HG02678 (cell line): ENCODE data around the gene SAPCD1.

Experiments used
- ATAC-seq: cut with Tn5 transposase; IDR thresholded peaks from one replicate; pipeline ENCODE4 v1.9.1; 2021; ENCODE audit warnings: mild to moderate bottlenecking, moderate library complexity; ENCODE audit not compliant: unreplicated experiment

The SAPCD1 gene

DNA sequence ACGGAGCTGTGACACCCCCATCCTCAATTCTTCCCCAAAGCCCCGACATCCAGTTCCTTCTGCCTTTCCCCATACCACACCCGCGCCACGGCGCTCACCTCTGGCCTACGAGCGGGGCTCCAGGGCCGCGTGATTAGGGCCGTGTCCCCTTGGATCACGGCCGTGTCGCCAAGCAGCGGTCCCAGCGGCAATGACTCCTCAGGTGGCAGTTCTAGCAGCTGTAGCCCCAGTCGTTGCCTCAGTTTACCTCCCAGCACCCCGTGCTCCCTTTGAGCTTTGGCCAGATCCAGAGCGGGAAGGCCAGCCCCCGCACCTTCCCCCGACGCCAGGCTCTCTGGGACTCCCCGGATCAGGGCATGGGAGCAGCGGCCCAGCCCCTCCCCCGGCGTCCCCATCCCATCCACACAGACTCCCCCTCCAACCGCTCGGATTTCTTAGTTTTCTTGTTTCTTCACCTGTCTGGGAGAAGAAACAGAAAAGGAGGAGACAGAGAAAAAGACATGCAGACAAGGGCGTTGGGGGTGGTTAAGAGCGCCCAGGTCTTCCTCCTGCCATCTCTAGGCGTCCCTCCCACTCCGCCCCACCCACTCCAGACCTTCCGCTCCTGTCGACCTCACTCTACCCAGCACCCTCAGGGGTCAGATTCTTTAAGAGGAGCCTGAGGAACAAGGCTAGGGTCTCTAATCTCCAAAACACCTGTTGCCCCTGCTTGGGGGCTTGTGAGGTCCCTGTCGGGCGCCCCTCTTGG, 33.5 kb upstream of the SAPCD1 start, which contains the start of gene DDAH2:
Gene DDAH2, minus strand, starts transcription at position 533 of the 748 bp plus-strand sequence. Its CDS starts 138 bp downstream, at position 395.
- ATAC-seq, result peak; percentile 4

DNA sequence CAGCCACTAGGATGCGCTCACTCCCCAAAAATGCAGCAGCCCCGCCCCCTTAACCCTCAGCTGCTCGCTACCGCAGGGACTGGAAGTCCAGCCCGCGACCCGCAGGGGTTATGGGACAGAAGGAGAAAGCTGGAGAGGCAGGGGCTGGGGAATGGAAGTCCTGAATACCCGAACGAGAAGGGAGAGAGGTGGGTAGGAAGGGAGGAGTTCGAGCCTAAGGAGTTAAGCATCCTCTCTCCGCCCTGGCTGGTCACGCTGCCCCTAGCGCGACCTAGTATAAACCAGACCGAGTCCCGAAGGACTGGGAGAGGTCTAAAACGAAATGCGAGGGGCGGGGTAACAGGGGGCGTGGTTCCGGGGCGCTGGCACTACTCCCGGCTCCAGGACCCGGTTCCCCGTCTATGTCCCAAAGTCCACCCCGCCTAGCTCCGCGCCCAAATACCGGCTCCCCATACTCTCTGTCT, 32.9 kb upstream of the SAPCD1 start:
- ATAC-seq, result peak; percentile 51

DNA sequence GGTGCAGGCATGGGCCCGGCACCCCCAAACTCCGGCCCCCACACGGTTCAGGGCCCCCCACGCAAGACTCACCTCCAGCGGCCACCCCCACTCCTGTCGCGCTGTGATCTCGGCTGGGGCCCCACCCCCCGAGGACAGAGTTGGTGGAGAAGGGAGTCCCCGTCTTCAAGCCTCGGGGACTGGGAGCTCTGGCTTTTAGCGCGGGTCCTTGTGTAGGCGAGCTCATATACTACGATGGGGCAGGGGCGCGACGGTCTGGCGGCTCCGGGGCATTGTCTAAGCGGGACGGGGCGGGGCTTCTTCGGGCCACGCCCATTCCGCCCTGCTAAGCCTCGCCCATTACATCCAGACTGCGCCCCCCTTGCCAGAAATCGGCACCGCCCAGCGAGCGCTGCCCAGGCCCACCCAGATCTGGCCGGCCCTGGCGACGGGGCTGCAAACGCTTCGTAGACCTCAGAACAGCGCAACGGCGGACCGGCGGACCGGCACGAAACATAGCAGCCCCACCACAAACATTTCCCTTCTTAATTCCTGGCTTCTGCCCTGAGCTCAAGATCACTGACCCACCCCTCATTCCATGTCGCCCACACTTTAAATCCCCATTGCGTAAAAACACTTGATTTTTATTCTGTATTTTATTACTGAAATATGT, 32.4 kb upstream of the SAPCD1 start:
- ATAC-seq, result peak; percentile 45

DNA sequence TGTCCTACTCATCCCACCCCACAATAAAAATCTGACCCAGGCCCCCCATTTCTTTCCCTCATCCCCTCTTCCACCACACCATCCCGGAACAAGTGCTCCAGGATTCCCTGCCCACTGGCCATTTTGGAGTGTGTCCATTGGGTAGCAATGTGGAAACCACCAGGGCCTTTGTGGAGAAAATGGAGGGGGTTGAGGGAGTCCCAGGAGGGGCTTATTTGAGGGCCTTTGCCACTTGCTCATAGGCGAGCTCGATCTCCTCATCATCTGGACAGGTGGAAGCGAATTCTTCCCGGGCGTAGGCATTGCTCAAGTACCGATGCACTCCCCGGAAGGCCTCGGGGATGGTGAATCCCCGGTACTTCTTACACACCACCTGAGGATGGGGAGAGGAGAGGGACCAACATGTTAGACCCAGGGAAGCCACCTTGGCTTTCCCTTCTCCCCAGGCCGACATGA, 31.8 kb upstream of the SAPCD1 start:
- no peak for ATAC-seq

DNA sequence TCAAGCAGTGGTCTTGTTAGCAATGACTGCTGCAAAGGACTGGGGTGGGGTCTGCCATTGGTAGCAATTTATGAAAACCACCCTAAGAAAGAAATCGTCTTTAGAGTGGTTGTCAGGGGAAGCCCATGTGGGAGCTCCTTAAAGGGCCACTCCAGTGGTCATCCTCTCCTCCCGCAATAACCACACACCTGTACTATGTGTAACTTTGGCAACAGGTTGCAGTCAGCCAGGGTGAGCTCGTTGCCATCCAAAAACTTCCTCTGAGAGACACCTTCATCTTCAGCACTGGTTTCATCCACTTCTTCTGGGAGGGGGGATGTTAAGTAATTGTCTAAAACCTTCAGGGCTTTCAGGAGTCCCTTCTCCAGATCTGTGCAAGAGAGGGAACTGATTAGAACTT, 30.4 kb upstream of the SAPCD1 start:
- no peak for ATAC-seq

DNA sequence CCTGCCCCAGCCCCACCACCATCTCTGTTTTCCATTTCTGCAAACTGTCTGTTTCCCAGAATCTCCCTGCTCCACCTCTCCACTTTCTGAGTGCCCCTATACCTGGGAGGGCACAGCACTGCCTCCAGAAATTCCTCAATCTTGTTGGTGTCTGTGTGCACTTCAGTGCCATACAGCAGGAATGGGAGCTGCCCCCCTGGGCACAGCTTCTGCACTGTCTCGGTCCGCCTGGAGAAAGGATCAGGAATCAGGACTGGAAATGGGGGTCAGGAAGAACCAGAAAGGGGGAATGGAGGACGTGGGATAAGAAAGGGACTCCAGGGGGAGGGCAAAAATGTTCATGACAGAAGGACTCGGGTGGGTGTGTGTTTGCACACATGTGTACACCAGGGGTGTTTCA, 28.7 kb upstream of the SAPCD1 start:
- no peak for ATAC-seq

DNA sequence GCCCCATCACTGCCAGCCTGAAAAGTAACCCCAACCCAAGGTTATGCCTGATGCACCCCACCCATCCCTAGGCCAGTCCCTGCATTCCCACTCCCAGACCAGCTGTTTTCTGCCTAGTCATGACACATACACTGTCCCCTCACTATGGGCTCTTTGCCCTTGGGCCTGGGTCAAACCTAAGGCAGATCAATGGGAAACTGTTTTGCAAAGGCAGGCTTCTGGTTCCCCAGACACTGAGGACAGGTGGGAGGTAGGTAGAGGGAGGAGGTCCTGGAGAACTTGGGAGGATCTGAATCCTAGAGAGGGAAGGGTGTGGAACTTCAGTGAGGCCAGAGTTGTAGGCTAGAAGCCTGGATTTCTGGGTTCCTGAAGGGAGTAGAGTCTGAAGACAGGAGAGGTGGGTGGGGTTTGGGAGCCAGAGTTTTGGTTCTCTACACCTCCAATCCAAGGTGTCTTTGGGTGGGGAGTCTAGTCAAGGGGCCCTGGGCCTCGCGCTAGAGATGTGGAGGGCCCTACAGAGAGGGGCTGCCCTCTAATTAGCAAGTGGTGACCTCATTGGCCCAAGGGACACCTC, 28.1 kb upstream of the SAPCD1 start:
- no peak for ATAC-seq

DNA sequence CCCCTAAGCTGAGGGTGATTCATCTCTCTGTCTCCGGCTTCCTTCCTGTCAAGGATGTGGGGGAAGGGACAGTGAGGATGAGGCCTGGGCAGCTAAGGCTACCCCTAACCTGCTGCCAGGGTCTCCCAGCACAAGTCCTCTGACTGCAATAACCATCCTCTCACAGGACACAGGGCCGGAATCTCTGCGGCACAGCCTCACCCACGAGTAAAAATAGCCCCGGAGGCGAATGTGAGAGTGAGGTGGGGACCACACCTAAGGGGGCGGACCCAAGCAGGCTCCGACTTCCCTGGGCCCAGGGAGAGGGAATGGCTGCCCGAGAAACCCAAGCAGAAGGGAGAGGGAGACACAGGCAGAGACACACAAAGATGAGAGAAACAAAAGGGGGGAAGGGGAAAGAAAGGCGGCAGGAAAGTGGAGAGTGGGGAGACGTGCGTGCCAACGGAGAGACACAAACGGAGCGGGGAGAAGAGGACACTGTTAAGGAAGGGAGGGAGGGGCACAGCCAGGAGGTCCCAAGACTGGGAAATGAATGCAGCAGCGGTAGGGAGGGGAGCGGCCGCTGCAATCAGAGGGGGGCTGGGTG, 27.5 kb upstream of the SAPCD1 start:
- ATAC-seq, result no peak

DNA sequence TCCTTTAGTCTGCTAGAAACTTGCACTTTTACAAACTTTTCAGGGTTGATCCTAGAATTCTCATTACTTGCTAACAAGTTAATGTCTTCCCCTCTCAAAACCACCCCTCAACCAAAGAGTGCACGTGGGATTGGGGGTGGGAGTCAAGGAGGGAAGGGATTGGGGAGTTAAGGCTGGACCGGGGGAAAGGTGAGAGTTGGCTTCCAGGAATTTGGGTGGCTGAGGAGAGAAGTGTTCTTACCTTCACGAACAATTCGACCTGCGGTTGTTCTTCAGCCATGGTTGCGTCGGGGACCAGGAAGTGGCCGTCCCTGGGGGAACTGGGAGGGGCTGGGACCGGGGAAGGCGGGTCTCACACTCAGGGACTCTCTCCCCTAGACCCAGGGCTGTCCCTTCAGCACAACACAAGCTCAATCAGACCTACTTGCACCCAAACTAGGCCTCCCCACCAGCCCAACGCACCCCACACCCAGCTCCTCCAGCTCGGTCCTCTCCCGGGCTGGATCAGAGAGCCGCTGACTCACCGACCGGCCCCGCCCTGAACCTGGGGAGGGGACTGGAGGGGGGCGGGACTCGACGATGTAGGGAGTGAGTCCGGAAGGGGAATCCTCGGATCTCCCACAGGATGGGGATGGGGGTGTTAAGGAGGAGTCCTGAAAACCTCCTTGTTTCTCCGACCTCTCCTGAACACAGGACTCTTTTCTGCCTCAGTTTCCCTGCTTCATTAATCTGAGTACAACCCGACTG, 26.3 kb upstream of the SAPCD1 start, which contains the start of gene CLIC1:
Gene CLIC1, minus strand, starts transcription at position 510 of the 747 bp plus-strand sequence. Its CDS starts 230 bp downstream, at position 280.
- no peak for ATAC-seq

DNA sequence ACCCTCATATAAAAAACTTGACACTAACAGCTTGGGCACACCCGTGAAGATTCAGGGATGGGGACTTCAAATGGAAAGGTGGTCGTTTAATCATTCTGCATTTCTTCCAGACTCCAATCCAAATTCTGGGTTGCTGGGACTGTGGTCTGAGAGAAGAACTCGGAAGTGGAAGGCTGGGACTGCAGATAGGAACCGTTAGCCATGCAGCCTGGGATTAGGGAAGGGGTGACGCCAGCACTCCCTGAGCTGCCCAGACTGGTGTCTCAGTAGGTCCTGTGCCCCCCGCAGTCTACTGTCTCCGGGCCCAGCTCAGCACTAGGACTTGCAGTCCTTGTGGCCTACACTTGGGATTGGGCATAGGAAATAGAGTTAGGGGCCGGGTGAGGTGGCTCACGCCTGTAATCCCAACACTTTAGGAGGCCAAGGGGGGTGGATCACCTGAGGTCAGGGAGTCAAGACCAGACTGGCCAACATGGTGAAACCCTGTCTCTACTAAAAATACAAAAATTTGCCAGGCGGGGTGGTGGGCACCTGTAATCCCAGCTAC, 25.6 kb upstream of the SAPCD1 start:
- ATAC-seq, result no peak

DNA sequence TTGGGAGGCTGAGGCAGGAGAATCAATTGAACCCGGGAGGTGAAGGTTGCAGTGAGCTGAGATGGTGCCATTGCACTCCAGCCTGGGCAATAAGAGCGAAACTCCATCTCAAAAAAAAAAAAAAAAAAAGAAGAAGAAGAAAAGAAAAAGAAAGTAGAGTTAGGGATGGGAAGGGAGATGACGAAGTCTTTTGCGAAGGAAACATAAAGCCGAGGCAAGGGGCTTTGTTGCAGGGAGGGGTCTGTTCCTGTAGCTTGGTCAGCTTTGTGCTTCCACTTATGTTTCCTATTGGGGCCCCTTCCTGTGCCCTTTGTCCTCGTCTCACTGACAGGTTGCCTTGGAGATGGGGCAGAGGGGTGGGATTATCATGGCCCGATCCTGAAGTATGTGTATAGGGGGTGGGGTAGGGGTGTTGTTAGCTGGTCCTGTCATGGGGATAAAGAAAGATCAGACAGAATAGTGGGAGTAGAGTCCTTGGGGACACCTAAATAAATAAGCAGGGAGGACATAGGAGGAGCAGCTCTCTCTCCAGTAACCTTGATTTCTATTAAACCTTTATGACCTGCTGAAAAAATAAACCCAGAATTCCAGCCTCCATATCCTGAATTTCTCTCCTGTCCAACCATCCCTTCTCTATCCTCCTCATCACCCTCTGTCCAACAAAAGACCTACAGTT, 25.0 kb upstream of the SAPCD1 start:
- ATAC-seq, result no peak

DNA sequence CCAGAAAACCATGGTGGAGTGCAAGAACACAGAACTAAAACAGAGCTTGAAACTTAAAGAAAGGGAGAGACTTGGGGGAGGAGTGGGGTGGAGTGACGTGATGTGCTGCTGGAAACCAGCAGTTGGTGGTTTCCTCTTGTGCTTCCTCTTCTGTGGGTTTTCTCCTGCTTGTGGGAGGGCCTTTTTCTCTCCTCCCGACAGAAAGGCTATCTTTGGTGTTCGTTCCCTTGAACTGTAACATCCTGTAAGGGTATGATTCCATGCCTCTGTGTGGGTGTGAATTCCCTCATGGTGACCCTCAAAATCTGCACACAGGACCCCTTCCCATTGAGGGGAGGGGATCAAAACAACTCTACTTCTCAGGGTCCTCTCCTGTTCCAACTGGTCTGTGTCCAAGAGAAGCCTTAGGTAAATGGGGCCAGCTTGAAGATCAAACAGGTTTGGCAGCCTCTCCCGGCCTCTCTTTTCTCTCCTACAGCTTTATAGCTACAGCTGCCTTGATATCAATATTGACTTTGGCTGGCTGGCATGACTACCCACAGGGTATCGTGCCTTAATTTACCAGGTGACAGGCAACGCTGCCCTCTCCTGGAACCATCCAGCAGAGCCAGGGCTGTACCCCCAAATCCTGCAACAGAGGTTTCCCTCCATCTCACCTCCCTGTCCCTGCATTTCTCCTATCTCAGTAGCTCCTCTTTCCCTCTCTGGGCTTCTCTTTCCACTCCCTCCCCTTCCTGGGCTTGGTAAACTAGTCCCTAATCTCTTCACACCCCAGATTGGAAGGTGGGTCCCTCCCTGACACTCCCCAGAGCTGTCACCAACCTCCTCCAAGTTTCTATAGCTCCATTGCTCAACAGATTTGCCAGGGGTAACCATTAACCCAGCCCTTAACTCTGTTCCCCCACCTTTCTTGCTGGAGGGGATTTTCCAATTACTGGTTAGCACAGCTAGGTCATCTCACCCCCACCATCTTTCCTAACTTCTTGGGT, 24.2 kb upstream of the SAPCD1 start:
- ATAC-seq, result no peak

DNA sequence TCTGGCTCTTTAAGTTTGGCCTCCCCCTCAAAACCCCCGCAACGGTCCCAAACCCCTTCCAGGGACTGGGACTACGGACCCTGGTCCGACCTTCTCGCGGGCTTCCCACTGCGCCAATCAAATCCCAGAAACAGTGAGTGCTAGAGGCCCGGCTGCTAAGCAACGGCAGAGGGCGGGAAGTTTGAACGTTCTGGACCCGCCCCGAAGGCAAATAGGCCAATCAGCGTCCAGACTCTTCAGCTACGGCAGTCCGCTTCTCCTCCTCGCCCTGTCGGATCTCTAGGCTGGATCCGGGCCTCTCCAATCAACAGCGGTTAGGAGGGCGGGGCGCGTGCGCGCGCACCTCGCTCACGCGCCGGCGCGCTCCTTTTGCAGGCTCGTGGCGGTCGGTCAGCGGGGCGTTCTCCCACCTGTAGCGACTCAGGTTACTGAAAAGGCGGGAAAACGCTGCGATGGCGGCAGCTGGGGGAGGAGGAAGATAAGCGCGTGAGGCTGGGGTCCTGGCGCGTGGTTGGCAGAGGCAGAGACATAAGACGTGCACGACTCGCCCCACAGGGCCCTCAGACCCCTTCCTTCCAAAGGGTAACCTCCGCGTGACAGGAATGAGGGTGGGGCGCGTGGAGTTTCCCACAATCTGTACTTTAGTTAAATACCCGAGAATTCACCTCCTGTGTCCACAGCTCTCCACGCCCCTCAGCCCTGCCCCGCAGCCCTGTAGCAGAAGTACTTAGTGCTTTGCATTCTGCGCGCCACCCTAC, 22.6 kb upstream of the SAPCD1 start, which contains the start of gene MSH5:
Gene MSH5, plus strand, starts transcription at position 367 of the 758 bp plus-strand sequence. CDS start 462 bp downstream, outside the sequence.
- ATAC-seq, result peak; percentile 84

DNA sequence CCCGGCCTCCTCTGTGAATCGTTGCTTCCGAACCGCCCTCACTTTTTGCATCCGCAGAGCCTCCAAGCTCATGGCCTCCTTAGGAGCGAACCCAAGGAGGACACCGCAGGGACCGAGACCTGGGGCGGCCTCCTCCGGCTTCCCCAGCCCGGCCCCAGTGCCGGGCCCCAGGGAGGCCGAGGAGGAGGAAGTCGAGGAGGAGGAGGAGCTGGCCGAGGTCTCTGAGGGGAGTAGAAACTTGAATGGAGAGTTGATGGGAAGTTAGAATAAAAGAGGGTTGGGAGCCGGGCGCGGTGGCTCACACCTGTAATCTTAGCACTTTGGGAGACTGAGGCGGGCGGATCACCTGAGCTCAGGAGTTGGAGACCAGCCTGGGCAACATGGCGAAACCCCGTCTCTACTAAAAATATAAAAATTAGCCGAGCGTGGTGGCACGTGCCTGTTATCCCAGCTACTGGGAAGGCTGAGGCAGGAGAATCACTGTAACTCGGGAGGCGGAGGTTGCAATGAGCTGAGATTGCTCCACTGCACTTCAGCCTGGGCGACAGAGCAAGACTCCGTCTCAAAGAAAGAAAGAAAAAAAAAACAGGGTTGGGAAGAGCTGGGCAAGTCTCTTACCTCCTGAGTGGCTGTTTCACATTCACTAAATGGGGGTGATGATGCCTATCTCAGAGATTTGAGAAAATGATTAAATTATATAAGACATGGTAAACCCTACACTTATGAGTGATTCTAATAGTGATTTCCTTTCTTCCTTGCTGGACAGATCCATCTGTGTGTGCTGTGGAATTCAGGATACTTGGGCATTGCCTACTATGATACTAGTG, 21.8 kb upstream of the SAPCD1 start:
- ATAC-seq, result no peak

DNA sequence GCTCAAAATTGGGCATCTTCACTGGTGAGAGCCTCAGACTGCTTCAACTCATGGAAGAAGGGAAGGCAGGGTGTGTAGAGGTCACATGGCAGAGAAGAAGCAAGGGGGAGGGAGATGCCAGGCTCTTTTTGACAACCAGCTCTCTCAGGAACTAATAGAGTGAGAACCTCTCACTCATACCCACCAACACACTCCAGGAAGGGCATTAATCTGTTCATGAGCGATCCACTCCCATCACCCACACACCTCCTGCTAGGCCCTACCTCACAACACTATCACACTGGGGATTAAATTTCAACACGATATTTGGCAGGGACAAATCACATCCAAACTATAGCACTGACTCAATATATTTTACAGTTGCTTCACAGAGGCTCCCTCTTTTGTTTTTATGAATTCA, 20.6 kb upstream of the SAPCD1 start:
- ATAC-seq, result no peak

DNA sequence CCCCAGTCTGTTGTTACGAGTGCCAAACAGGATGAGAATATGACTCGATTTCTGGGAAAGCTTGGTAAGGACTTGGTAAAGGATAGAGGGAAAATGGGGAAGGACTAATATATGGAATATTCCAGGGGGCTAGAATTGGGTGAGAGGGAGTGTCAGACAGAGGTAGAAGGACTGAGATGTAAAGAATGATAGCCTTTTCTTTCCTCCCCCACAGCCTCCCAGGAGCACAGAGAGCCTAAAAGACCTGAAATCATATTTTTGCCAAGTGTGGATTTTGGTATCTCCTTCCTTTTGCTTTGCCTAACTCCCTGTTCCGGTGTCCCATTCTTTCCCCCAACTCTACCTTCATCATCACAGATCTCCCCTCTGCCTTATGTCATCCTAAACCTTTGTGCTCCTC, 19.6 kb upstream of the SAPCD1 start:
- ATAC-seq, result no peak

DNA sequence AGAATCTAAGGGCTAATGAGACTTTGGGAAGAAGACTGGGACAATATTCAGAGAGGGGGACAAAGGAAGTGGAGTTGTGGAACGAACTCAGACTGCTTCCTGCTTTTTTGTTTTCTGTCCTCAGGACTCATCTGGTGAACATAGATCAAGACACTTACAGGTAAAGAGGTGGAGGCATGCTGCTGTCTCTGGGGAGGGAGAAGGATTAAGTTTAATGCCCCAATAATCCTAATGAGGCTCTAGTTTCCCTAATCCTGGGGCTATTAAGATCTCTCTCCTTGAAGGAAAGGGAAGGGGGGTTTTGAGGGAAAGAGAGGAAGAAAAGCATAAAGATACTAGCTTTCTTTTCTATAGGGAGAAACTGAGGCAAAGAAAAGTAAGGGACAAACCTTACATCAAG, 18.0 kb upstream of the SAPCD1 start:
- ATAC-seq, result no peak
